H1 (cell line): ENCODE data around the gene FAM53C. TPM values are rescaled to one million over a fixed set of nuclear protein-coding genes. Genes with fewer than 3 reads are reported as not detected.

Source experiments
- CTCF ChIA-PET: fragments of 300-600 bp; sonication (Branson Sonifier 250); formaldehyde crosslinking; loops from one replicate; lab custom pipeline; 2021; ENCODE audit not compliant: partially characterized antibody; lab: Charles Lee
- POLR2A ChIA-PET: fragments of 300-600 bp; sonication (Branson Sonifier 250); formaldehyde crosslinking; loops from one replicate; lab custom pipeline; 2021; ENCODE audit warnings: inconsistent platforms; ENCODE audit not compliant: partially characterized antibody; lab: Charles Lee
- DNase-seq, 2 experiments: peaks; one replicate each; pipeline versions ENCODE4 v3.0.0 to v3.0.0-alpha.2; 2010 to 2022; ENCODE audit warnings: low spot score in 2 of 2, low read depth in 1 of 2, mixed read lengths in 1 of 2
- FAIRE-seq: peaks from 2 replicates; lab custom pipeline; 2011; peaks lifted over from hg19 to GRCh38; lab: Jason Lieb, UNC
- H2AFZ ChIP-seq: 2 replicates; pipeline ENCODE4 v1.8.1; 2012; ENCODE audit warnings: low read length, inconsistent platforms
- H2AK5ac ChIP-seq: 2 replicates; pipeline ENCODE4 v1.6.1; 2013; ENCODE audit warnings: low read depth, low read length
- H2BK120ac ChIP-seq: replicated peaks from 2 replicates; pipeline ENCODE3; 2013; ENCODE audit warnings: low read depth, low read length, inconsistent platforms
- H2BK12ac ChIP-seq: 2 replicates; pipeline ENCODE4 v1.6.1; 2013; ENCODE audit warnings: low read depth, low read length
- H2BK15ac ChIP-seq: 2 replicates; pipeline ENCODE4 v1.6.1; 2013; ENCODE audit warnings: low read length
- H2BK20ac ChIP-seq: 2 replicates; pipeline ENCODE4 v1.6.1; 2013; ENCODE audit warnings: low read length
- H2BK5ac ChIP-seq: 2 replicates; pipeline ENCODE4 v1.6.1; 2013; ENCODE audit warnings: low read depth, low read length
- H3K14ac ChIP-seq: 2 replicates; pipeline ENCODE4 v1.6.1; 2013; ENCODE audit warnings: inconsistent platforms; ENCODE audit not compliant: insufficient read length
- H3K18ac ChIP-seq: 2 replicates; pipeline ENCODE4 v1.6.1; 2013; ENCODE audit warnings: low read length; ENCODE audit errors: extremely low read depth
- H3K23ac ChIP-seq: 2 replicates; pipeline ENCODE4 v1.6.1; 2013; ENCODE audit warnings: inconsistent platforms; ENCODE audit not compliant: insufficient read length
- H3K23me2 ChIP-seq: 2 replicates; pipeline ENCODE4 v1.6.1; 2013; ENCODE audit warnings: low read depth, low read length
- H3K27ac ChIP-seq: 2 replicates; pipeline ENCODE4 v1.6.1; 2011; ENCODE audit warnings: low read depth, low read length, inconsistent platforms
- H3K27me3 ChIP-seq, 4 experiments: replicated peaks in 1 of 4; 1 replicate in 1 of 4; 2 replicates in 3 of 4; pipeline versions ENCODE4 v1.6.1 to v1.8.1; 2011 to 2013; ENCODE audit warnings: low read length in 3 of 4, mild to moderate bottlenecking in 3 of 4, inconsistent platforms in 2 of 4, mixed read lengths in 2 of 4, moderate library complexity in 1 of 4; ENCODE audit not compliant: control insufficient read depth in 3 of 4, insufficient read depth in 3 of 4; ENCODE audit errors: extremely low read depth in 1 of 4
- H3K36me3 ChIP-seq, 4 experiments: 2 replicates each; pipeline versions ENCODE4 v1.6.1 to v1.8.1; 2011 to 2013; ENCODE audit warnings: mild to moderate bottlenecking in 4 of 4, low read length in 3 of 4, moderate library complexity in 2 of 4, control low read depth in 1 of 4, inconsistent platforms in 1 of 4; ENCODE audit not compliant: insufficient read depth in 4 of 4, control insufficient read depth in 2 of 4
- H3K4ac ChIP-seq: replicated peaks from 2 replicates; pipeline ENCODE3; 2013; ENCODE audit warnings: low read length, low read depth, mixed read lengths, inconsistent platforms; ENCODE audit not compliant: insufficient read length
- H3K4me1 ChIP-seq, 4 experiments: replicated peaks in 1 of 4; 1 replicate in 1 of 4; 2 replicates in 3 of 4; pipeline versions ENCODE4 v1.6.1 to v1.8.1; 2011 to 2013; ENCODE audit warnings: low read length in 3 of 4, inconsistent platforms in 2 of 4, mixed read lengths in 1 of 4; ENCODE audit not compliant: insufficient read depth in 4 of 4, control insufficient read depth in 3 of 4
- H3K4me2 ChIP-seq, 2 experiments: 2 replicates each; pipeline versions ENCODE4 v1.6.1 to v1.8.1; 2011 to 2013; ENCODE audit warnings: low read depth in 2 of 2, low read length in 2 of 2, control low read depth in 1 of 2, inconsistent platforms in 1 of 2, mild to moderate bottlenecking in 1 of 2; ENCODE audit not compliant: insufficient read depth in 1 of 2
- H3K4me3 ChIP-seq, 4 experiments: fragments of 200-600, 300-600 bp in 1 of 4; sonication (generic), shearing (Covaris generic), sonication (Bioruptor Twin) in 1 of 4; 2 replicates each; pipeline versions ENCODE4 v1.5.1 to v1.8.1; 2011 to 2016; ENCODE audit warnings: low read length in 4 of 4, low read depth in 3 of 4, control low read depth in 2 of 4, inconsistent platforms in 2 of 4, mild to moderate bottlenecking in 2 of 4, mixed read lengths in 1 of 4, moderate library complexity in 1 of 4; ENCODE audit not compliant: insufficient read depth in 2 of 4; ENCODE audit errors: extremely low read depth in 1 of 4
- H3K56ac ChIP-seq: replicated peaks from 2 replicates; pipeline ENCODE3; 2013; ENCODE audit warnings: low read depth, mild to moderate bottlenecking, mixed read lengths, low read length, inconsistent platforms; ENCODE audit not compliant: insufficient read length
- H3K79me1 ChIP-seq: 2 replicates; pipeline ENCODE4 v1.6.1; 2013; ENCODE audit warnings: low read depth, low read length, control low read depth
- H3K79me2 ChIP-seq, 2 experiments: 2 replicates each; pipeline versions ENCODE4 v1.6.1 to v1.8.1; 2012 to 2013; ENCODE audit warnings: low read length in 2 of 2, mild to moderate bottlenecking in 2 of 2, inconsistent platforms in 1 of 2; ENCODE audit not compliant: insufficient read depth in 2 of 2, control insufficient read depth in 1 of 2
- H3K9ac ChIP-seq, 4 experiments: replicated peaks in 1 of 4; 1 replicate in 1 of 4; 2 replicates in 3 of 4; pipeline versions ENCODE4 v1.6.1 to v1.8.1; 2011 to 2013; ENCODE audit warnings: low read depth in 3 of 4, low read length in 3 of 4, control low read depth in 2 of 4, mild to moderate bottlenecking in 2 of 4, moderate library complexity in 2 of 4, inconsistent platforms in 1 of 4; ENCODE audit errors: extremely low read depth in 1 of 4
- H3K9me3 ChIP-seq, 2 experiments: 2 replicates each; pipeline versions ENCODE4 v1.6.1 to v1.8.1; 2012 to 2013; ENCODE audit warnings: mild to moderate bottlenecking in 2 of 2, moderate library complexity in 2 of 2, control low read depth in 1 of 2, inconsistent platforms in 1 of 2, low read depth in 1 of 2, low read length in 1 of 2, mixed read lengths in 1 of 2; ENCODE audit not compliant: insufficient read depth in 2 of 2
- H4K20me1 ChIP-seq, 2 experiments: replicated peaks in 1 of 2; 2 replicates each; pipeline versions ENCODE3 to v1.8.1; 2011 to 2013; ENCODE audit warnings: inconsistent platforms in 2 of 2, low read length in 2 of 2, mild to moderate bottlenecking in 1 of 2; ENCODE audit not compliant: insufficient read depth in 2 of 2, control insufficient read depth in 1 of 2
- H4K5ac ChIP-seq: 2 replicates; pipeline ENCODE4 v1.6.1; 2013; ENCODE audit warnings: low read length, low read depth, mixed read lengths, inconsistent platforms; ENCODE audit not compliant: insufficient read length
- H4K8ac ChIP-seq: 2 replicates; pipeline ENCODE4 v1.8.0; 2013; ENCODE audit warnings: mild to moderate bottlenecking, moderate library complexity, low read length, inconsistent platforms; ENCODE audit not compliant: insufficient read depth; ENCODE audit errors: extremely low read depth
- H4K91ac ChIP-seq: replicated peaks from 2 replicates; pipeline ENCODE3; 2013; ENCODE audit warnings: low read length, mixed read lengths, inconsistent platforms; ENCODE audit not compliant: insufficient read length
- BACH1 ChIP-seq: IDR thresholded peaks from 2 replicates; pipeline ENCODE4 v1.6.1; 2012; ENCODE audit warnings: low read length, improper control_type of control experiment
- CEBPB ChIP-seq: IDR thresholded peaks from 2 replicates; pipeline ENCODE4 v1.6.1; 2012; ENCODE audit warnings: low read depth, low read length
- CREB1 ChIP-seq: IDR thresholded peaks from 2 replicates; pipeline ENCODE4 v1.6.1; 2012; ENCODE audit warnings: inconsistent platforms
- CTBP2 ChIP-seq: IDR thresholded peaks from 2 replicates; pipeline ENCODE4 v1.7.0; 2011; ENCODE audit warnings: borderline replicate concordance, mild to moderate bottlenecking, moderate library complexity, mixed read lengths, low read length; ENCODE audit not compliant: insufficient read depth, insufficient read length
- EZH2 ChIP-seq: fragments of 200-600 bp; sonication (generic); IDR thresholded peaks from 2 replicates; pipeline ENCODE4 v1.7.1; 2012; ENCODE audit warnings: low read depth, mild to moderate bottlenecking, moderate library complexity, low read length, inconsistent platforms; ENCODE audit not compliant: severe bottlenecking
- GTF2F1 ChIP-seq: IDR thresholded peaks from 2 replicates; pipeline ENCODE4 v1.6.1; 2012; ENCODE audit warnings: low read depth, low read length, improper control_type of control experiment, borderline replicate concordance
- JUND ChIP-seq: IDR thresholded peaks from 2 replicates; pipeline ENCODE4 v1.6.1; 2011; ENCODE audit warnings: mild to moderate bottlenecking, improper control_type of control experiment, low read length
- RAD21 ChIP-seq, 2 experiments: IDR thresholded peaks in 1 of 2; conservative IDR thresholded peaks in 1 of 2; 2 replicates each; pipeline ENCODE4 v1.6.1; 2011; ENCODE audit warnings: low read depth in 2 of 2, low read length in 2 of 2, improper control_type of control experiment in 1 of 2, inconsistent platforms in 1 of 2, mild to moderate bottlenecking in 1 of 2, moderate library complexity in 1 of 2
- RFX5 ChIP-seq: IDR thresholded peaks from 2 replicates; pipeline ENCODE4 v1.6.1; 2011; ENCODE audit warnings: low read depth, low read length, improper control_type of control experiment, borderline replicate concordance
- RNF2 ChIP-seq: fragments of 200-900, 300-1000 bp; sonication (generic); IDR thresholded peaks from 2 replicates; pipeline ENCODE4 v1.7.1; 2016; ENCODE audit warnings: borderline replicate concordance, low read depth, mild to moderate bottlenecking, antibody characterized with exemption, low read length; ENCODE audit not compliant: poor library complexity, severe bottlenecking; ENCODE audit errors: missing control alignments
- SAP30 ChIP-seq: fragments of 300-600 bp; sonication (generic); IDR thresholded peaks from 2 replicates; pipeline ENCODE4 v1.7.1; 2012; ENCODE audit warnings: low read length, moderate library complexity, mild to moderate bottlenecking, inconsistent platforms; ENCODE audit not compliant: insufficient read depth, insufficient replicate concordance
- TAF1 ChIP-seq: IDR thresholded peaks from 2 replicates; pipeline ENCODE4 v1.6.1; 2011; ENCODE audit warnings: mild to moderate bottlenecking, low read depth, low read length
- TEAD4 ChIP-seq: IDR thresholded peaks from 2 replicates; pipeline ENCODE4 v1.6.1; 2012; ENCODE audit warnings: low read depth, low read length, inconsistent platforms, mixed read lengths
- WGBS, 2 experiments: shearing (Covaris generic) in 1 of 2; methylation state at CpG; one replicate each; pipeline versions ENCODE4 v1.1.6 to v1.1.7; 2013 to 2015; ENCODE audit warnings: low lambda C conversion rate in 2 of 2, mixed read lengths in 2 of 2, inconsistent platforms in 1 of 2, low coverage in 1 of 2, missing lambda C conversion rate in 1 of 2; ENCODE audit not compliant: insufficient replicate concordance in 2 of 2, insufficient coverage in 1 of 2, insufficient read length in 1 of 2; ENCODE audit errors: extremely low coverage in 1 of 2, missing lambda C conversion rate in 1 of 2; 5-methylcytosine and 5-hydroxymethylcytosine counted together
- polyA plus RNA-seq, 7 experiments: library from polyadenylated mRNA; depleted of rRNA in 3 of 7; stranded (reverse) in 5 of 7; unstranded in 2 of 7; fragments of >200 nt in 5 of 7; fragments of 200-250 nt in 2 of 7; gene quantifications; 1 replicate in 5 of 7; 2 replicates in 1 of 7; 4 replicates in 1 of 7; pipeline versions ENCODE4 v1.2.1 to v1.2.3, GENCODE V29; 2011 to 2013; ENCODE audit warnings: missing spikeins in 2 of 7, mixed read lengths in 2 of 7
- total RNA-seq: library from RNA; stranded (reverse); fragmentation: NEBNext Ultra II Directional; extraction: Animal tissue kit (Norgen Biotek cat#: 25700); gene quantifications from 2 replicates; pipeline ENCODE4 v1.2.1, GENCODE V29; 2021

The FAM53C gene
- total and polyA plus RNA-seq, 2 of the 8 experiments (the other 6 are each of a cell fraction or from before 2014, with no cell fraction given), result 57.6 to 75.3 TPM

GRCh38 chr5:138360941-138361452 lies 22.9 kb downstream of the FAM53C start:
- no peak overlapping the region for H3K27ac ChIP-seq
- no peak overlapping the region for H2BK15ac ChIP-seq
- no peak overlapping the region for H3K56ac ChIP-seq
- H3K27me3 ChIP-seq, result no peaks in the 10 kb centered on the region
- no peak overlapping the region for H3K4me2 ChIP-seq
- H3K4ac ChIP-seq, result no peak overlapping the region
- no peak overlapping the region for H2BK20ac ChIP-seq
- H2AK5ac ChIP-seq, result no peak overlapping the region
- H4K20me1 ChIP-seq, result peaks cover 0 to 2% of the 10 kb centered on the region in 2 experiments
- WGBS, 2 experiments, result 80% methylated on average over 1 of the region's 1 CpG; no CpG with 5 or more reads in 1 of the 2 experiments
- ChIA-PET POLR2A (interaction anchor here (1.2 kb wide), 1 partner anchor 11 kb away, joined by 3 read pairs; no protein-coding TSS in a partner anchor), CTCF (interaction anchor here (1.0 kb wide), 1 partner anchor 138 kb away, joined by 3 read pairs; no protein-coding TSS in a partner anchor)
- DNase-seq (no peak), FAIRE-seq (no peak)
- H2BK12ac ChIP-seq, result no peak overlapping the region
- H3K4me3 ChIP-seq, result no peak overlapping the region
- no peak overlapping the region for H2BK5ac ChIP-seq
- no peaks in the 10 kb centered on the region for H3K9me3 ChIP-seq
- H4K91ac ChIP-seq, result no peak overlapping the region
- no peaks in the 10 kb centered on the region for H3K4me1 ChIP-seq
- no peaks in the 10 kb centered on the region for H3K23me2 ChIP-seq
- H2BK120ac ChIP-seq, result no peak overlapping the region
- no peak overlapping the region for H3K14ac ChIP-seq
- H3K79me2 ChIP-seq, result peaks cover 8 to 88% of the 10 kb centered on the region in 2 experiments; a peak in 3 of 4 replicates
- no peak overlapping the region for H3K18ac ChIP-seq
- no peak overlapping the region for H2AFZ ChIP-seq
- no peaks in the 10 kb centered on the region; the same call in 1 of the 2 replicates for H3K79me1 ChIP-seq
- no peak overlapping the region for H4K5ac ChIP-seq
- no peaks in the 10 kb centered on the region for H3K36me3 ChIP-seq
- no peak overlapping the region for H4K8ac ChIP-seq
- no peak overlapping the region for H3K9ac ChIP-seq
- no peak overlapping the region for H3K23ac ChIP-seq
- TF ChIP-seq BACH1, result no peak
- TF ChIP-seq CREB1, result no peak
- no peak for TF ChIP-seq GTF2F1
- no peak for TF ChIP-seq RNF2
- TF ChIP-seq CEBPB, result no peak
- TF ChIP-seq RFX5, result no peak
- no peak for TF ChIP-seq TEAD4
- no peak for TF ChIP-seq JUND
- no peak for TF ChIP-seq SAP30
- no peak for TF ChIP-seq CTBP2
- TF ChIP-seq TAF1, result no peak
- no peak for TF ChIP-seq EZH2
- TF ChIP-seq RAD21 (IDR thresholded peaks at IDR 0.05 in 1 of 2, conservative IDR thresholded peaks at IDR 0.05 in 1 of 2; ENCODE audit: low read depth in 2 of 2, low read length in 2 of 2), result no peak
